OCI-LY3 (cell line): ENCODE results near the gene MX1.

Source experiments
- H2AFZ ChIP-seq: fragments of 200-600, 300-600 bp; shearing (Covaris generic); 2 replicates; pipeline ENCODE4 v1.6.0; 2014; ENCODE audit warnings: antibody characterized with exemption, low read depth, low read length
- H3K27ac ChIP-seq: fragments of 200-600, 300-600 bp; sonication (generic); 2 replicates; pipeline ENCODE4 v1.5.1; 2014; ENCODE audit warnings: mild to moderate bottlenecking, low read length, moderate library complexity, mixed read lengths
- H3K27me3 ChIP-seq: fragments of 200-600, 300-600 bp; sonication (generic); 2 replicates; pipeline ENCODE4 v1.6.1; 2014; ENCODE audit warnings: low read depth, low read length, mixed read lengths
- H3K36me3 ChIP-seq: fragments of 200-600, 300-600 bp; sonication (generic); replicated peaks from 2 replicates; pipeline ENCODE3; 2014; ENCODE audit warnings: low read depth, low read length, mixed read lengths
- H3K4me1 ChIP-seq: fragments of 300-600, 200-600 bp; sonication (generic); 2 replicates; pipeline ENCODE4 v1.6.1; 2014; ENCODE audit warnings: low read length, mixed read lengths
- H3K4me2 ChIP-seq: fragments of 200-600, 300-600 bp; sonication (generic); 2 replicates; pipeline ENCODE4 v1.6.1; 2014; ENCODE audit warnings: low read length, mixed read lengths
- H3K4me3 ChIP-seq: fragments of 300-600, 200-600 bp; sonication (generic); 2 replicates; pipeline ENCODE4 v1.5.1; 2014; ENCODE audit warnings: antibody characterized with exemption, mild to moderate bottlenecking, low read length, moderate library complexity
- H3K79me2 ChIP-seq: fragments of 300-600, 200-600 bp; shearing (Covaris generic); 2 replicates; pipeline ENCODE4 v1.6.1; 2014; ENCODE audit warnings: mild to moderate bottlenecking, low read length, mixed read lengths
- H3K9ac ChIP-seq: fragments of 300-600, 200-600 bp; shearing (Covaris generic); 2 replicates; pipeline ENCODE4 v1.6.0; 2014; ENCODE audit warnings: mild to moderate bottlenecking, low read length, moderate library complexity
- H3K9me3 ChIP-seq: fragments of 200-600, 300-600 bp; shearing (Covaris generic); 2 replicates; pipeline ENCODE4 v1.6.1; 2014; ENCODE audit warnings: low read length, mixed read lengths; ENCODE audit not compliant: insufficient read depth
- H4K20me1 ChIP-seq: fragments of 200-600, 300-600 bp; sonication (generic); 2 replicates; pipeline ENCODE4 v1.6.1; 2016; ENCODE audit warnings: low read length, mixed read lengths; ENCODE audit not compliant: insufficient read depth
- CTCF ChIP-seq: fragments of 200-600, 300-600 bp; sonication (generic); IDR thresholded peaks from 2 replicates; pipeline ENCODE4 v1.5.1; 2014; ENCODE audit warnings: antibody characterized with exemption, low read length, low read depth
- EZH2phosphoT487 ChIP-seq: fragments of 200-600 bp; shearing (Covaris generic); IDR thresholded peaks from 2 replicates; pipeline ENCODE4 v1.6.1; 2018; ENCODE audit warnings: antibody characterized with exemption, mixed run types, low read depth

The MX1 gene

DNA sequence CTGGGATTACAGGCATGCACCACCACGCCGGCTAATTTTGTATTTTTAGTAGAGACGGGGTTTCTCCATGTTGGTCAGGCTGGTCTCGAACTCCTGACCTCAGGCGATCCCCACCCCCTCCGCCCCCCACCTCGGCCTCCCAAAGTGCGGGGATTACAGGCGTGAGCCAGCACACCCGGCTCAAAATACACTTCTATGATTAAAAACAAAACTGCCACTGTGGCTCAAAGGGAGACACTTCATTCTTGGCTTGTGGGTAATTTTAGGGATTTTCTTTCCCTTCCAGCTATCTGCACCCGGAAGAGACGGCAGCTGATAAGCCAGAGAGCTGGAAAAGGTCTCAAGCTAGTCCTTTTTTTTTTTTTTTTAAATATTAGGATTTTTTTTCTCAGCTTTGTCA is 57.4 kb downstream of the MX1 start:
- Histone ChIP-seq H4K20me1 (no peaks in the 10 kb centered on the region), H3K79me2 (no peaks in the 10 kb centered on the region)
- TF ChIP-seq CTCF (no peak), EZH2phosphoT487 (no peak)

GRCh38 chr21:41483973-41484372 is 57.9 kb downstream of the MX1 start:
- H3K9me3 ChIP-seq: no peaks in the 10 kb centered on the region
- no peak overlapping the region for H3K4me3 ChIP-seq
- no peak overlapping the region for H3K27ac ChIP-seq
- no peak overlapping the region for H2AFZ ChIP-seq
- H3K9ac ChIP-seq: no peak overlapping the region
- no peaks in the 10 kb centered on the region for H3K36me3 ChIP-seq
- H4K20me1 ChIP-seq: no peaks in the 10 kb centered on the region
- no peaks in the 10 kb centered on the region for H3K79me2 ChIP-seq
- H3K4me2 ChIP-seq: no peak overlapping the region
- no peak for TF ChIP-seq EZH2phosphoT487
- H3K27me3 ChIP-seq: no peaks in the 10 kb centered on the region; the same call in 1 of the 2 replicates
- H3K4me1 ChIP-seq: peaks cover 8% of the 10 kb centered on the region

More for the DNA sequence above, 57.4 kb downstream of the MX1 start:
- no peaks in the 10 kb centered on the region; the same call in 1 of the 2 replicates for H3K27me3 ChIP-seq
- no peak overlapping the region for H3K9ac ChIP-seq
- peak overlapping the region; percentile 48; the same call in 1 of the 2 replicates for H3K4me2 ChIP-seq
- H2AFZ ChIP-seq: no peak overlapping the region
- no peak overlapping the region for H3K4me3 ChIP-seq
- H3K4me1 ChIP-seq: peaks cover 8% of the 10 kb centered on the region
- no peaks in the 10 kb centered on the region for H3K9me3 ChIP-seq
- no peaks in the 10 kb centered on the region for H3K36me3 ChIP-seq
- no peak overlapping the region for H3K27ac ChIP-seq

DNA sequence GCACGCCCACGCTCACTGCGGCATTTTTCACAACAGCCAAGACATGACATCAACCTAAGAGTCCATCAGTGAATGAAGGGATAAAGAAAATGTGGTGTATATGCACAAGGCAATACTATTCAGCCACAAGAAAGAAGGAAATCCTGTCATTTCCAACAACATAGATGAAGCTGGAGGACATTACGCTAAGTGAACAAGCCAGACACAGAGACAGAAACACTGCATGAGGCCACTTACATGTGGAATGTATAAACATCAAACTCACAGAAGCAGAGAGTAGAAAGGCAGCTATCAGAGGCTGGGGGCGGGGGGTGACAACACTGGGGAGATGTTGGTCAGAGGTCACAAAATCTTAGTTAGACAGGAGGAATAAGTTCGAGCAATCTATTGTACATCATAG is 61.0 kb downstream of the MX1 start:
- H3K9ac ChIP-seq: no peak overlapping the region
- no peak overlapping the region for H3K4me2 ChIP-seq
- H3K4me1 ChIP-seq: peaks cover 8% of the 10 kb centered on the region
- H3K79me2 ChIP-seq: no peaks in the 10 kb centered on the region
- H3K27ac ChIP-seq: no peak overlapping the region
- no peaks in the 10 kb centered on the region; the same call in 1 of the 2 replicates for H3K27me3 ChIP-seq
- no peak overlapping the region for H2AFZ ChIP-seq
- H3K4me3 ChIP-seq: no peak overlapping the region
- no peak for TF ChIP-seq CTCF
- TF ChIP-seq EZH2phosphoT487: no peak
- H4K20me1 ChIP-seq: no peaks in the 10 kb centered on the region
- H3K36me3 ChIP-seq: no peaks in the 10 kb centered on the region
- no peaks in the 10 kb centered on the region for H3K9me3 ChIP-seq

DNA sequence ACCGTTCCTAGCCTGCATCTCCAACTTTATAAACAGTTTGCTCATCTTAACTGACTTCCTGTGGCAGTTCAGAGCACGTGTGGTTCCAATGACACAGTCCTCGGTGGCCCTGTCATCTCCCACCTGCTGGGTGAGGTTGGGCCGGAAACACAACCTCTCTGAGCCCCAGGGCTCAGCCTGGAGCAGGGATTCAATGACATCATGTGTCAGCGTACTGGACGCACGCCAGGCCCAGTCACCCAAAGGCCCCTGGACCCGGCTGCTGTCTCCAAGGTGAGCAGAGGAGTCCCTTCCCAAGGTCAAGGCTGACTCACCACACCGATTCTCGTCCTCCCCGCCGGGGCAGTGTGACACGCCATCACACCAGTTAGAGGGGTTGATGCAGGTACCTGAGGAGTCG is 62.0 kb downstream of the MX1 start:
- no peaks in the 10 kb centered on the region for H4K20me1 ChIP-seq
- H3K4me3 ChIP-seq: no peak overlapping the region
- H3K79me2 ChIP-seq: no peaks in the 10 kb centered on the region
- TF ChIP-seq CTCF (no peak), EZH2phosphoT487 (no peak)
- H3K36me3 ChIP-seq: no peaks in the 10 kb centered on the region
- H3K9me3 ChIP-seq: no peaks in the 10 kb centered on the region
- H3K4me1 ChIP-seq: peaks cover 1% of the 10 kb centered on the region
- H2AFZ ChIP-seq: no peak overlapping the region
- no peaks in the 10 kb centered on the region for H3K27me3 ChIP-seq
- H3K9ac ChIP-seq: no peak overlapping the region
- H3K27ac ChIP-seq: no peak overlapping the region
- H3K4me2 ChIP-seq: no peak overlapping the region

- H3K4me2 ChIP-seq: no peak overlapping the region
- no peak overlapping the region for H2AFZ ChIP-seq
- no peaks in the 10 kb centered on the region for H3K4me1 ChIP-seq
- no peak overlapping the region for H3K4me3 ChIP-seq
- H4K20me1 ChIP-seq: no peaks in the 10 kb centered on the region
- H3K36me3 ChIP-seq: no peaks in the 10 kb centered on the region
- no peaks in the 10 kb centered on the region for H3K79me2 ChIP-seq
- H3K9me3 ChIP-seq: no peaks in the 10 kb centered on the region
- no peaks in the 10 kb centered on the region for H3K27me3 ChIP-seq
- no peak overlapping the region for H3K27ac ChIP-seq
- no peak for TF ChIP-seq CTCF
- no peak for TF ChIP-seq EZH2phosphoT487
- no peak overlapping the region for H3K9ac ChIP-seq
Measured at GRCh38 chr21:41489329-41489728, 63.3 kb downstream of the MX1 start.
